HG03064 (cell line): ENCODE data around the gene CDC42EP5.

ENCODE experiments used
- ATAC-seq: cut with Tn5 transposase; IDR thresholded peaks from one replicate; pipeline ENCODE4 v1.9.1; 2021; ENCODE audit warnings: low read depth; ENCODE audit not compliant: unreplicated experiment

The CDC42EP5 gene

GRCh38 chr19:54463531-54464043, 9.5 kb downstream of the CDC42EP5 start, which contains the start of gene LENG9:
LENG9 (minus strand) TSS chr19:54463778; CDS start chr19:54463526, 252 bp downstream.
- ATAC-seq = peak; percentile 40

GRCh38 chr19:54462655-54463530, 10.2 kb downstream of the CDC42EP5 start:
- peak; percentile 14 for ATAC-seq

GRCh38 chr19:54462047-54462654, 10.9 kb downstream of the CDC42EP5 start:
- no peak for ATAC-seq

GRCh38 chr19:54461613-54462012, 11.5 kb downstream of the CDC42EP5 start:
- ATAC-seq = no peak

- no peak for ATAC-seq
These were observed 11.9 kb downstream of the CDC42EP5 start for GRCh38 chr19:54461210-54461609.

GRCh38 chr19:54460230-54461005, 12.7 kb downstream of the CDC42EP5 start:
- no peak for ATAC-seq

- no peak for ATAC-seq
These were observed 13.5 kb downstream of the CDC42EP5 start for GRCh38 chr19:54459282-54460229.

- ATAC-seq = no peak
These were observed 14.3 kb downstream of the CDC42EP5 start for GRCh38 chr19:54458648-54459281.

- no peak for ATAC-seq
These were observed 15.1 kb downstream of the CDC42EP5 start for GRCh38 chr19:54457773-54458647.

- ATAC-seq = no peak
These were observed 16.4 kb downstream of the CDC42EP5 start for GRCh38 chr19:54456423-54457373.

GRCh38 chr19:54455786-54456422, 17.2 kb downstream of the CDC42EP5 start:
- no peak for ATAC-seq

GRCh38 chr19:54454781-54455675, 18.1 kb downstream of the CDC42EP5 start:
- ATAC-seq = no peak

- ATAC-seq = no peak
These were observed 18.9 kb downstream of the CDC42EP5 start for GRCh38 chr19:54453921-54454780.

GRCh38 chr19:54452626-54453025, 20.5 kb downstream of the CDC42EP5 start:
- no peak for ATAC-seq

GRCh38 chr19:54451997-54452396, 21.1 kb downstream of the CDC42EP5 start:
- no peak for ATAC-seq
